WTC11 (cell line): Measurements from ENCODE around the gene TEX52. TPM values are rescaled to one million over a fixed set of nuclear protein-coding genes. Genes with fewer than 3 reads are reported as not detected.

Experiments used
- ATAC-seq: fragments of 200-7000 bp; cut with Tn5 transposase; 2 replicates; pipeline ENCODE4 v1.10.0; 2021; ENCODE audit warnings: mild to moderate bottlenecking, moderate library complexity
- CTCF ChIA-PET: fragments of 300-600 bp; sonication (Branson Sonifier 250); formaldehyde crosslinking; loops from one replicate; lab custom pipeline; 2021; ENCODE audit warnings: antibody characterized with exemption; lab: Charles Lee
- POLR2A ChIA-PET: fragments of 350-600 bp; sonication (Branson Sonifier 250); formaldehyde crosslinking; loops from one replicate; lab custom pipeline; 2021; ENCODE audit warnings: antibody characterized with exemption; lab: Charles Lee
- DNase-seq: peaks from one replicate; pipeline ENCODE4 v3.0.0; 2021; ENCODE audit warnings: low spot score
- H3K27ac Mint-ChIP-seq: 2 replicates; pipeline ENCODE4 v1.8.0; 2021; ENCODE audit warnings: mixed read lengths
- H3K27me3 Mint-ChIP-seq: 2 replicates; pipeline ENCODE4 v1.8.0; 2021; ENCODE audit warnings: low read depth, mild to moderate bottlenecking, moderate library complexity, mixed read lengths
- H3K36me3 Mint-ChIP-seq: 2 replicates; pipeline ENCODE4 v1.8.0; 2021; ENCODE audit warnings: mixed read lengths
- H3K4me1 Mint-ChIP-seq: 2 replicates; pipeline ENCODE4 v1.8.0; 2022; ENCODE audit warnings: mixed read lengths
- H3K4me3 Mint-ChIP-seq: 2 replicates; pipeline ENCODE4 v1.8.0; 2021; ENCODE audit warnings: mild to moderate bottlenecking, moderate library complexity, mixed read lengths
- H3K9me3 Mint-ChIP-seq: 2 replicates; pipeline ENCODE4 v1.8.0; 2021; ENCODE audit warnings: mixed read lengths
- ATF3 ChIP-seq: sonication (generic); formaldehyde crosslinking; conservative IDR thresholded peaks from 2 replicates; pipeline ENCODE4 v1.8.1; 2022; ENCODE audit warnings: mild to moderate bottlenecking, missing genetic modification reagents
- ATF6 ChIP-seq: sonication (generic); formaldehyde crosslinking; IDR thresholded peaks from 2 replicates; pipeline ENCODE4 v1.8.1; 2023; ENCODE audit warnings: mild to moderate bottlenecking, missing genetic modification reagents
- E2F5 ChIP-seq: sonication (generic); formaldehyde crosslinking; IDR thresholded peaks from 2 replicates; pipeline ENCODE4 v1.8.1; 2022; ENCODE audit warnings: mild to moderate bottlenecking, moderate library complexity, missing genetic modification reagents
- FOXK1 ChIP-seq: sonication (generic); formaldehyde crosslinking; IDR thresholded peaks from 2 replicates; pipeline ENCODE4 v1.8.0; 2022; ENCODE audit warnings: mild to moderate bottlenecking, moderate library complexity, missing genetic modification reagents
- GABPB1 ChIP-seq: sonication (generic); formaldehyde crosslinking; IDR thresholded peaks from 2 replicates; pipeline ENCODE4 v1.8.1; 2023; ENCODE audit warnings: mild to moderate bottlenecking, missing genetic modification reagents
- GTF2I ChIP-seq: fragments of 250-450 bp; sonication (Bioruptor Pico); conservative IDR thresholded peaks from 2 replicates; pipeline ENCODE4 v1.4.0; 2021; ENCODE audit warnings: mild to moderate bottlenecking
- MAX ChIP-seq: sonication (generic); formaldehyde crosslinking; IDR thresholded peaks from 2 replicates; pipeline ENCODE4 v1.8.0; 2022; ENCODE audit warnings: mild to moderate bottlenecking, missing genetic modification reagents
- NFATC4 ChIP-seq: fragments of 250-450 bp; sonication (Bioruptor Pico); IDR thresholded peaks from 2 replicates; pipeline ENCODE4 v1.9.0; 2021; ENCODE audit warnings: mild to moderate bottlenecking
- NFYB ChIP-seq: sonication (generic); formaldehyde crosslinking; conservative IDR thresholded peaks from 2 replicates; pipeline ENCODE4 v1.8.0; 2022; ENCODE audit warnings: low read depth, missing genetic modification reagents
- OVOL2 ChIP-seq: fragments of 250-450 bp; sonication (Bioruptor Pico); IDR thresholded peaks from 2 replicates; pipeline ENCODE4 v1.9.0; 2021; ENCODE audit warnings: mild to moderate bottlenecking, borderline replicate concordance
- PRDM15 ChIP-seq: sonication (generic); formaldehyde crosslinking; IDR thresholded peaks from 2 replicates; pipeline ENCODE4 v1.8.0; 2022; ENCODE audit warnings: missing genetic modification reagents
- ZNF121 ChIP-seq: sonication (generic); formaldehyde crosslinking; IDR thresholded peaks from 2 replicates; pipeline ENCODE4 v1.8.0; 2023; ENCODE audit warnings: missing genetic modification reagents
- total RNA-seq: library from RNA; stranded (reverse); gene quantifications from 3 replicates; pipeline ENCODE4 v1.2.3, GENCODE V29; 2021

The TEX52 gene
- total RNA-seq, 1 experiment from 2014 or later, result not detected

GRCh38 chr12:2893007-2893406, 36.2 kb upstream of the TEX52 start:
- Mint-ChIP-seq H3K9me3 (no peaks in the 10 kb centered on the region), H3K27ac (0 out of 2 replicates have a peak overlapping the region, but pooled peaks have one; percentile 45), H3K4me3 (no peak overlapping the region; the same call in 1 of the 2 replicates), H3K36me3 (peaks cover 6% of the 10 kb centered on the region), H3K4me1 (peaks cover 18% of the 10 kb centered on the region), H3K27me3 (no peaks in the 10 kb centered on the region; the same call in 1 of the 2 replicates)
- POLR2A ChIA-PET, result interaction anchor here (3.4 kb wide), 1 partner anchor 15 kb away, joined by 24 read pairs; the partner anchor contains the start of genes FOXM1 and RHNO1
- DNase-seq, result no peak
- no peak for ATAC-seq
- TF ChIP-seq ATF6, result no peak
- TF ChIP-seq E2F5 (CRISPR knock-in tag), result no peak
- TF ChIP-seq MAX (CRISPR knock-in tag), result no peak
- TF ChIP-seq NFYB (CRISPR knock-in tag), result no peak
- TF ChIP-seq GABPB1 (CRISPR knock-in tag), result peak; percentile 58; the same call in 1 of the 2 replicates
- no peak for TF ChIP-seq FOXK1 (CRISPR knock-in tag)
- no peak for TF ChIP-seq NFATC4 (CRISPR knock-in tag)
- CTCF ChIA-PET, result interaction anchor here (0.7 to 2.3 kb wide), 3 partner anchors 8 to 51 kb away, joined by 3 to 21 read pairs (median 8); no protein-coding TSS in a partner anchor

- Mint-ChIP-seq H3K27me3 (no peaks in the 10 kb centered on the region; the same call in 1 of the 2 replicates), H3K27ac (no peak overlapping the region), H3K4me1 (peaks cover 18% of the 10 kb centered on the region), H3K4me3 (0 out of 2 replicates have a peak overlapping the region, but pooled peaks have one; percentile 27), H3K36me3 (peaks cover 12% of the 10 kb centered on the region), H3K9me3 (no peaks in the 10 kb centered on the region)
- TF ChIP-seq ATF3 (CRISPR knock-in tag), result no peak
- TF ChIP-seq NFYB (CRISPR knock-in tag), result no peak
- no peak for DNase-seq
- ChIA-PET POLR2A (interaction anchor here (3.4 kb wide), 1 partner anchor 15 kb away, joined by 24 read pairs; the partner anchor contains the start of genes FOXM1 and RHNO1), CTCF (interaction anchor here (0.9 to 1.4 kb wide), 3 partner anchors 46 to 149 kb away, joined by 3 to 8 read pairs (median 3); no protein-coding TSS in a partner anchor)
- no peak for ATAC-seq
Observed at GRCh38 chr12:2892246-2892645, 35.4 kb upstream of the TEX52 start.

- ChIA-PET CTCF (interaction anchor here (0.9 to 2.3 kb wide), 9 partner anchors 14 to 150 kb away, joined by 3 to 24 read pairs (median 8); partner anchors contain the start of genes FOXM1 and RHNO1), POLR2A (interaction anchor here (0.7 to 3.4 kb wide), 5 partner anchors 13 to 148 kb away, joined by 3 to 24 read pairs (median 3); partner anchors contain the start of genes FOXM1 and RHNO1)
- H3K9me3 Mint-ChIP-seq, result no peaks in the 10 kb centered on the region
- peaks cover 18% of the 10 kb centered on the region for H3K4me1 Mint-ChIP-seq
- no peaks in the 10 kb centered on the region; the same call in 1 of the 2 replicates for H3K27me3 Mint-ChIP-seq
- peak overlapping the region; percentile 78 for H3K4me3 Mint-ChIP-seq
- H3K36me3 Mint-ChIP-seq, result peaks cover 12% of the 10 kb centered on the region
- H3K27ac Mint-ChIP-seq, result peak overlapping the region; percentile 93
- ATAC-seq, result peak; percentile 16
- TF ChIP-seq OVOL2 (CRISPR knock-in tag) (no peak), ZNF121 (CRISPR knock-in tag) (peak; percentile 76; the same call in 1 of the 2 replicates), GTF2I (CRISPR knock-in tag) (peak; percentile 86), PRDM15 (CRISPR knock-in tag) (peak; percentile 83)
- DNase-seq, result peak; percentile 54
Observed at GRCh38 chr12:2891240-2892053, 34.6 kb upstream of the TEX52 start.
